GM03348 (cell line): Measurements from ENCODE around the gene CYP2S1.
"Not testable (repeated sequence)": the region's sequence is repeated elsewhere in the genome, so short reads cannot be mapped to it uniquely, and the experiment has no call there.

ENCODE experiments used
- DNase-seq: peaks from one replicate; pipeline ENCODE4 v3.0.0; 2012; ENCODE audit warnings: low spot score

CYP2S1 gene

DNA sequence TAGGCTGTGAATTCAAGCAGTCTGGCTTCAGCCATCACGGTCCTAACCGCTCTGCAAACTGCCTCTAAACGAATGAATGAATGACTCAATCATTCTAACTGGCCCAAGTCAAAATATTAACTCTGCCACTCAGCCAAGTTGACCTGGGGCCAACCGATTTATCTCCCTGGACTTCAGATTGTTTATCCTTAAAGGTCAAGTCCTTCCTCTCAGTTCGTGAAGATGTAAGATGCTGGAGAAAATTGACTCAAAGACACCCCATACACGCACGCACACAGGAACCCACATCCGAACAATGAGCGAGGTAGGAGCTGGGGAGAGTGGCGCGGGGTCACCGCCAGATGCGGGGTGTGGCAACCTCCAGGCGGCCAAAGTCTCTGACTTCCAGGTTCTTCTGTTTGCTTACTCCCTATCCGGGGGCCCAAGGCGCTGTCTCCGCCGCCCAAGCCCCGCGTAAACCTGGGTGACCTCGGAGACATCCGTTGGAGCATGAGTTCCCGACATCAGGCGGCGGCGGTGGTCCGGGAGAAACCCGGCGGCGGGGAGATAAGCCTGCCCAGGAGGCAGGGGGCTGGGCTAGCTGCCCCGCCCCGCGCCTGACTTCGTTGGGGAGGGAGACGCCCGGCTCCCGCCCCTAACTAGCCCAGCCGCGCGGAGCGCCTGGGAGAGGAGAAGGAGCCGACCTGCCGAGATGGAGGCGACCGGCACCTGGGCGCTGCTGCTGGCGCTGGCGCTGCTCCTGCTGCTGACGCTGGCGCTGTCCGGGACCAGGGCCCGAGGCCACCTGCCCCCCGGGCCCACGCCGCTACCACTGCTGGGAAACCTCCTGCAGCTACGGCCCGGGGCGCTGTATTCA, at the start of gene CYP2S1:
CYP2S1 (plus strand) TSS at position 646 of the 856 bp plus-strand sequence; CDS start at position 692, 46 bp downstream.
- DNase-seq, result peak; percentile 45

- DNase-seq, result peak; percentile 81
Measured at GRCh38 chr19:41144403-41144802, 48.6 kb upstream of the CYP2S1 start.

DNA sequence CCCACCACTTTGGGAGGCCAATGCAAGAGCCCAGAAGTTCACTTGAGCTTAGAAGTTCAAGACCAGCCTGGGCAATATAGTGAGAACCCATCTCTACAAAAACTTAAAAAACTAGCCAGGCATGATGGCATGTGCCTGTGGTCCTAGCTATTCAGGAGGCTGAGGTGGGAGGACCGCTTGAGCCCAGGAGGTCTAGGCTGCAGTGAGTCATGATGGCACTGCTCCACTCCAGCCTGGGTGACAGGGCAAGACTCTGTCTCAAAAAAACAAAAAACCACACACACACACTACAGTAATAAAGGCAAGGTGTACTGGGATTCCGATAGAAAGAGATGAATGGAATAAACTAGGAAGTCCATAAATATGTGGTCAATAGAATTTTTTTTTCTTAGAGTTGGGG, 43.2 kb upstream of the CYP2S1 start:
- DNase-seq, result no peak

GRCh38 chr19:41150986-41151385, 42.0 kb upstream of the CYP2S1 start:
- not testable (repeated sequence) for DNase-seq

DNA sequence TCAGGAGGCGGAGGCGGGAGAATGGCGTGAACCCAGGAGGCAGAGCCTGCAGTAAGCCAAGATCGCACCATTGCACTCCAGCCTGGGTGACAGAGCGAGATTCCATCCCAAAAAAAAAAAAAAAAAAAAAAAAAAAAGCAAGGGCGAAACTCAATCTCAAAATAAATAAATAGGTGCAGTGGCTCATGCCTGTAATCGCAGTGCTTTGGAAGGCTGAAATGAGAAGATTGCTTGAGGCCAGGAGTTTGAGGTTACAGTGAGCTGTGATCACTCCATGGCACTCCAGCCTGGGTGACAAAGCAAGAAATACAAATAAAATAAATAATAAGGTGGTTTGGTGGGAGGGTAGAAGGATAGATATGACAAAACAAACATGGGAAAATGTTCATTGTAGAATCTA, 39.0 kb upstream of the CYP2S1 start:
- DNase-seq, result no peak

DNA sequence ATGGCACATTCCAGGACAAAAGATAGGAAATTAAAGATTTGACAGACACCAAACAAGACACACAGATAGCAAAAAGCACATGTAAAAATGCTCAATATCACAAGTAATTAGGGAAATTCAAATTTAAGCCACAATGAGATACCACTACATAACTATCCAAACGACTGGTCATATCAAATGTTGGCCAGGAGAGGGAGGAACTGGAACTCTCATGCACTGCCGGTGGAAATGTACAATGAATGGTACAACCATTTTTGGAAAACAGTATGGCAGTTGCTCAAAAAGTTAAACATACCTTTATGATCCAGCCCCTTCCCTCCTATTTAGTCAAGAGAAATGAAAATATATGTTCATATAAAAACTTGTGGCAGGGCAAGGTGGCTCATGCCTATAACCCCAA, 36.8 kb upstream of the CYP2S1 start:
- DNase-seq, result no peak

GRCh38 chr19:41159881-41160280, 33.1 kb upstream of the CYP2S1 start:
- no peak for DNase-seq

DNA sequence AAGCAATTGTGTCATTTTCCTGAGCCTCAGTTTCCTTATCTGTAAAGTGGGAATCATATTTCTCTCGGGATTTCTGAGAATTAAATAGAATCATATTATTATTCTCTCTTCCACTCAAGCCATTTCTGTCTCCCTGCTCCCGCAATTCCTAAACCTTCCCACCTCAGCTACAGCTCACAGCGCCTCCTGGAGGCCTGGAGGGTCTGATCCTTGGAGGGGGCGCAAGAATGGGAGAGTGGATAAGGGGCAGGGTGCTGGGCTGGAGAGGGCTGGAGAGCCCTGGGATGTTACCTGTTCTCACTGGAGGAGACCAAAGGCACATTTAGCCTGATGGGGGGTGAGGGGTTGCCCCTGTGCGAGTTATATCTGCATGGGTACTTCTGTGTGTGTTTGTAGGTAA, 31.1 kb upstream of the CYP2S1 start:
- no peak for DNase-seq

DNA sequence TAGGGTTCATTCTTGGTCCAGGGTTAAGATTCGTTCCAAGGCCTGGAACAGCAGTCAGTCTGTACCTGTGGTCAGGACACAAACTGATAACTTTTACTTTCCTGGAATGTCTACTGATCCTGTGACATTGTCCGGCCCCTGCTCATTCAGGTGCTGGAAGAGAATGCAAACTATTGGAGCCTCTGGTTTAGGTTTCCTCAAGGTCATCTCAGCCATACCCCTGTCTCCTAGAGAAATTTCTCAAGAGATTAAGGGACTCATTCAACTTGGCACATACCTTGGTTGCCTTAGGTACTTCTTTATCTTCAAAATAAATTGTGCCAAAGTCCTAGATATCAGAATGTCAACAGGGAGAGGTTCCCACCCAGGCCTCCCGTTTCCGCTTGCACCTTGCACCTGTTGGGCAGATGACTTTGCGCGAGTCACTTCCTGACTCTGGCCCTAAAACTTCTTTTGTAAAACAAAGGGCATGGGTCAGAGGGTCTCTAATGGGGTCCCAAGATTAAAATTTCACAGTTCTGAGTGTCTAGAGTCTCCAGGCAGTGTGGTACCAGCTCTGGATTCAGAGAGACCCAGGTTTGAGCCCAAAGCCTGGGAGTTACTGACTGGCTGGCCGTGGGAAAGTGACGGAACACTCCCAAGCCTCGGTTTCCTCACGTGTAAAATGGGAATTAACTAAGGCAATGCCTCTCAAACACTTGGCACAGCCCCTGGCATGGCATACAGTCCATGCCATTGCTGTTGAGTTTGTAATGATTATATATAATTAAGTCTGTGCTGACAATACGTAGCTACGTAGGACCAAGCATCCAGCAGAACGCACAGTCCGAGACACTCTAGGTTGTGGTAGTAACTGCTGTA, 25.8 kb upstream of the CYP2S1 start:
- no peak for DNase-seq

DNA sequence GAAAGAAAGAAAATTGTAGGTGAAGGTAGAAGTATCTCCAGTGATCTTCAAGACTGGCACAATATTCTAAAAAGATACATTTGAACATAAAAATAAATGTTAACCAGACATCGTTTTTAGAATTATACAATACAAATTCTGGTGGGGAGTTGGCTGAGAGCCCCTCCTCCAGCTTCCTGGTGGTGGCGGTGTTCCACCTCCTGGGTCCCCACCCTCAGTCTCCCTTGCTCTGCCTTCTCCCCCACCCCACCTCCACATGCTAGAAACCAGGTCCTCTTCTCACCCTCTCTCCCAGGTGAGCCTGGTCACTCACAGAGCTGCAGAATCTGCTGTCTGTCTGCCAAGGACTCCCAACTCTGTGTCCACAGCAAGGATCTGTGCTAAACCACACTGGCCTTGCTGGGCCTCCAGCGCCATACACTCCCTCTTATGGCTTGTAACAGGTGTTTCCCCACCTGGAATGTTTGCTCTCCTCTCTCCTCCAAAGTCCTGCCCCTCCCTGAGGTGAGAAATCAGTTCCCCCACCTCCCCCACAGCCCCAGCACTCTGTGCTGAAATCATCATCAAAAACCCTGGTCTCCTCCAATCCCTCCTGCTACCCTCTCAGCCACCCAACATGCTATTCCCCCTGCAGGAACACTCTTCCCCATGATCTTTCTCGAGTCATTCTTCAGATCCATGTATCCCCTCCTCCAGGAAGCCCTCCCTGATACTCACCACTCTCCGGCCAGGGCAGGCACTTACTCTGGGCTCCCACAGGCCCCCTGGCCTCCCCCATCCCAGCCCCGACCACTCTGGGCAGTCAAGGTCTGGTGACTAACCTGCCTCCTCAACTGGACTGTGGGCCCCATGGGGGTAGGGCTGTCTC, 20.5 kb upstream of the CYP2S1 start:
- DNase-seq, result no peak

GRCh38 chr19:41174297-41174928, 18.6 kb upstream of the CYP2S1 start:
- DNase-seq, result no peak

- DNase-seq, result peak; percentile 89
Measured at GRCh38 chr19:41175801-41176777, 16.9 kb upstream of the CYP2S1 start.

DNA sequence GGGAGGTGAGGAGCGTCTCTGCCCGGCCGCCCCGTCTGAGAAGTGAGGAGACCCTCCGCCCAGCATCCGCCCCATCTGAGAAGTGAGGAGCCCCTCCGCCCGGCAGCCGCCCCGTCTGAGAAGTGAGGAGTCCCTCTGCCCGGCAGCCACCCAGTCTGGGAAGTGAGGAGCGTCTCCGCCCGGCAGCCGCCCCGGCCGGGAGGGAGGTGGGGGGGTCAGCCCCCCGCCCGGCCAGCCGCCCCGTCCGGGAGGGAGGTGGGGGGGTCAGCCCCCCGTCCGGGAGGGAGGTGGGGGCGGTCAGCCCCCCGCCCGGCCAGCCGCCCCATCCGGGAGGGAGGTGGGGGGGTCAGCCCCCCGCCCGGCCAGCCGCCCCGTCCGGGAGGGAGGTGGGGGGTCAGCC, 12.8 kb upstream of the CYP2S1 start:
- DNase-seq, result not testable (repeated sequence)

GRCh38 chr19:41186971-41187883, 5.8 kb upstream of the CYP2S1 start:
- no peak for DNase-seq

- DNase-seq, result no peak
Measured at GRCh38 chr19:41187884-41188279, 5.1 kb upstream of the CYP2S1 start.

- no peak for DNase-seq
Measured at GRCh38 chr19:41189425-41190065, 3.5 kb upstream of the CYP2S1 start.

DNA sequence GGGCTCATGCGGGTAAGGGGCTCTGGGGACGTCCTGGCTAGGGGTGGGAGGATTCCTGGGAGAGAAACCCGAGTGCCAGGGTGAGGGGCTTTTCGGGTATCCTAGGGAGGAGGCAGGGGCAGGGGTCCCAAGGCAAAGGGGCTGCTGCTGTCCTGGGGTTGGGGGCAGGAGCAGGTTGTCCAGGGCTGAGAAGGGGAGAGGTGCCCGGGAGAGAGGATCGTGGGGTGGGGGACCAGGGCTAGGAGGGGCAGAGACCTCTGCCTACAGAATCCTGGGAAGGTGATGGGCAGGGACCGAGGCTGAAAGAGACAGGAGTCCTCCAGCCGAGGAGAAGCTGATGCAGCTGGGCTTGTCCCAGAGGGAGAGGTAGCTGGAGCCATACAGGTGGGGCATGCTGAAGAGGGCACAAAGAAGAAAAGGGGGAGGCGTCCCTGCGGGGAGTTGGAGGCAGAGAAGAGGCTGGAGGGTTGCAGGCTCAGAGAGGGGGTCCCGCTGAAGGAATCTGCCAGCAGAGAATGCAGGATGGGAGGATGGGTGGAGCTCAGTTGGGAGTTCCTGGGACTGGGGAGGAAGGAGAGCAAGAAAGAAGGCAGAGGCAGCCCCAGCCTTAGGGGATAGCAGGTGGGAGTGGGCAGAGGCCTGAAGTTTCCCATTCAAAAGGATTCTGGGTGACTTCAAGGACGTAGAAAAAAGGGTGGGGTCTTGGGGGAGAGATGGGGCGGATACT, 574 bp downstream of the CYP2S1 start:
- DNase-seq, result no peak

GRCh38 chr19:41194157-41194552, 1.1 kb downstream of the CYP2S1 start:
- DNase-seq, result no peak
